ENCODE data around the gene CILP. TPM values are rescaled to one million over a fixed set of nuclear protein-coding genes. Genes with fewer than 3 reads are reported as not detected.

Gene CILP
- total and polyA plus RNA-seq, 2 of the 13 experiments (the other 11 are each of a cell fraction or from before 2014, with no cell fraction given), result 0.03 TPM; not detected in 1

DNA sequence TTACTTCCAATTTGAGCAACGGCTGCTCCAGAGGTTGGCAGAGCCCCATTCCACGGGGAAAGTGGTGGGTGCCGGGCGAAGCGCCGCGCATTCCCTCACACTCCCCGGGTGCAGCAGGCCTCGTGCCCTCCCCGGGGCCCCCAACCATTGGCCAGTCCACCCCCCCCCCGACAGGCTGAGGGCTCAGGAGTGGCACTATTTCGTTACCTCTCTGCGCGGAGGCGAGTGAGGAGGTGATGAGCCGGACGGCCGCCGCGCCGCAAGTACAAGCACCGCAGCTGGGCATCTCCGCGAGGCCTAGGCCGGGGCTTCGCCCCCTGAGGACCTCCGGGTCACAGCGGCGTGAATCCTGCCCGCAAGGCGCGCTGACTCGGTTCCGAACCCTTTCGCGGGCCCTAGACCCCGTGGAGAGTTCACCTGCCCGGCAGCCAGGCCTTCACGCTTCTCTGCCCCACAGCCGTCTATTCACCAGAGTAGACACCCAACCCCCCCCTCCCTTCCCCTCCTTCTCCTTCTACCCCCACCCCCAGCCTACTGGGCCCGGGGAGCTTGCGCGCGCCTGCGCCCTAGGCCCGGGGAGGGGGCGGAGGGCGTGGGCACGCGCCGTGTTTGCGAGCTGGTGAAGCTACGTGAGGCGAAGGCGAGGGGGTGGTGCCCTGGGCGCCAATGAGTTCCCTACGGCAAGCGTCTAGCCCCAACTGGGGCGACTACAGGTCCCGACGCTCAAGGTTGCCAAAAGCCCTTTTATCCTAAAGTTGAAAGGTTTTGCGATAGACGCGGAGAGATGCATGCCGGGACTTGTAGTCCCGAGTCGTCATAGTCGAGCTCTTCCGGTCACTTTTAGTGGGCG is 26.2 kb downstream of the CILP start, which contains the start of gene CLPX (continued):
- TF ChIP-seq, protein P1, sequence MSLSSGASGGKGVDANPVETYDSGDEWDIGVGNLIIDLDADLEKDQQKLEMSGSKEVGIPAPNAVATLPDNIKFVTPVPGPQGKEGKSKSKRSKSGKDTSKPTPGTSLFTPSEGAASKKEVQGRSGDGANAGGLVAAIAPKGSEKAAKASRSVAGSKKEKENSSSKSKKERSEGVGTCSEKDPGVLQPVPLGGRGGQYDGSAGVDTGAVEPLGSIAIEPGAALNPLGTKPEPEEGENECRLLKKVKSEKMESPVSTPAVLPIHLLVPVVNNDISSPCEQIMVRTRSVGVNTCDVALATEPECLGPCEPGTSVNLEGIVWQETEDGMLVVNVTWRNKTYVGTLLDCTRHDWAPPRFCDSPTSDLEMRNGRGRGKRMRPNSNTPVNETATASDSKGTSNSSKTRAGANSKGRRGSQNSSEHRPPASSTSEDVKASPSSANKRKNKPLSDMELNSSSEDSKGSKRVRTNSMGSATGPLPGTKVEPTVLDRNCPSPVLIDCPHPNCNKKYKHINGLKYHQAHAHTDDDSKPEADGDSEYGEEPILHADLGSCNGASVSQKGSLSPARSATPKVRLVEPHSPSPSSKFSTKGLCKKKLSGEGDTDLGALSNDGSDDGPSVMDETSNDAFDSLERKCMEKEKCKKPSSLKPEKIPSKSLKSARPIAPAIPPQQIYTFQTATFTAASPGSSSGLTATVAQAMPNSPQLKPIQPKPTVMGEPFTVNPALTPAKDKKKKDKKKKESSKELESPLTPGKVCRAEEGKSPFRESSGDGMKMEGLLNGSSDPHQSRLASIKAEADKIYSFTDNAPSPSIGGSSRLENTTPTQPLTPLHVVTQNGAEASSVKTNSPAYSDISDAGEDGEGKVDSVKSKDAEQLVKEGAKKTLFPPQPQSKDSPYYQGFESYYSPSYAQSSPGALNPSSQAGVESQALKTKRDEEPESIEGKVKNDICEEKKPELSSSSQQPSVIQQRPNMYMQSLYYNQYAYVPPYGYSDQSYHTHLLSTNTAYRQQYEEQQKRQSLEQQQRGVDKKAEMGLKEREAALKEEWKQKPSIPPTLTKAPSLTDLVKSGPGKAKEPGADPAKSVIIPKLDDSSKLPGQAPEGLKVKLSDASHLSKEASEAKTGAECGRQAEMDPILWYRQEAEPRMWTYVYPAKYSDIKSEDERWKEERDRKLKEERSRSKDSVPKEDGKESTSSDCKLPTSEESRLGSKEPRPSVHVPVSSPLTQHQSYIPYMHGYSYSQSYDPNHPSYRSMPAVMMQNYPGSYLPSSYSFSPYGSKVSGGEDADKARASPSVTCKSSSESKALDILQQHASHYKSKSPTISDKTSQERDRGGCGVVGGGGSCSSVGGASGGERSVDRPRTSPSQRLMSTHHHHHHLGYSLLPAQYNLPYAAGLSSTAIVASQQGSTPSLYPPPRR (CRISPR knock-in tag; IDR thresholded peaks at IDR 0.05; ENCODE audit: borderline replicate concordance), result no peak
- TF ChIP-seq ZNF547 (CRISPR knock-in tag; IDR thresholded peaks at IDR 0.05) (no peak; the same call in 1 of the 2 replicates), HBP1 (CRISPR knock-in tag; IDR thresholded peaks at IDR 0.05; ENCODE audit: low read depth) (no peak), PHB2 (IDR thresholded peaks at IDR 0.05; ENCODE audit: partially characterized antibody) (no peak), ZNF737 (CRISPR knock-in tag; IDR thresholded peaks at IDR 0.05; ENCODE audit: borderline replicate concordance) (no peak), ZNF766 (CRISPR knock-in tag; IDR thresholded peaks at IDR 0.05; ENCODE audit: borderline replicate concordance) (no peak), DDIT3 (CRISPR knock-in tag; IDR thresholded peaks at IDR 0.05) (no peak), ZNF18 (CRISPR knock-in tag; IDR thresholded peaks at IDR 0.05; ENCODE audit: insufficient replicate concordance) (no peak), ZNF205 (CRISPR knock-in tag; IDR thresholded peaks at IDR 0.05) (0 out of 2 replicates have a peak, but pooled peaks have one; percentile 18), DBP (CRISPR knock-in tag; IDR thresholded peaks at IDR 0.05; ENCODE audit: not compliant biosample characterization) (no peak)
- TF ChIP-seq, protein P2, sequence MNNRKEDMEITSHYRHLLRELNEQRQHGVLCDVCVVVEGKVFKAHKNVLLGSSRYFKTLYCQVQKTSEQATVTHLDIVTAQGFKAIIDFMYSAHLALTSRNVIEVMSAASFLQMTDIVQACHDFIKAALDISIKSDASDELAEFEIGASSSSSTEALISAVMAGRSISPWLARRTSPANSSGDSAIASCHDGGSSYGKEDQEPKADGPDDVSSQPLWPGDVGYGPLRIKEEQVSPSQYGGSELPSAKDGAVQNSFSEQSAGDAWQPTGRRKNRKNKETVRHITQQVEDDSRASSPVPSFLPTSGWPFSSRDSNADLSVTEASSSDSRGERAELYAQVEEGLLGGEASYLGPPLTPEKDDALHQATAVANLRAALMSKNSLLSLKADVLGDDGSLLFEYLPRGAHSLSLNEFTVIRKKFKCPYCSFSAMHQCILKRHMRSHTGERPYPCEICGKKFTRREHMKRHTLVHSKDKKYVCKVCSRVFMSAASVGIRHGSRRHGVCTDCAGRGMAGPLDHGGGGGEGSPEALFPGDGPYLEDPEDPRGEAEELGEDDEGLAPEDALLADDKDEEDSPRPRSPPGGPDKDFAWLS (CRISPR knock-in tag; IDR thresholded peaks at IDR 0.05; ENCODE audit: borderline replicate concordance), result no peak
- TF ChIP-seq, protein P3, sequence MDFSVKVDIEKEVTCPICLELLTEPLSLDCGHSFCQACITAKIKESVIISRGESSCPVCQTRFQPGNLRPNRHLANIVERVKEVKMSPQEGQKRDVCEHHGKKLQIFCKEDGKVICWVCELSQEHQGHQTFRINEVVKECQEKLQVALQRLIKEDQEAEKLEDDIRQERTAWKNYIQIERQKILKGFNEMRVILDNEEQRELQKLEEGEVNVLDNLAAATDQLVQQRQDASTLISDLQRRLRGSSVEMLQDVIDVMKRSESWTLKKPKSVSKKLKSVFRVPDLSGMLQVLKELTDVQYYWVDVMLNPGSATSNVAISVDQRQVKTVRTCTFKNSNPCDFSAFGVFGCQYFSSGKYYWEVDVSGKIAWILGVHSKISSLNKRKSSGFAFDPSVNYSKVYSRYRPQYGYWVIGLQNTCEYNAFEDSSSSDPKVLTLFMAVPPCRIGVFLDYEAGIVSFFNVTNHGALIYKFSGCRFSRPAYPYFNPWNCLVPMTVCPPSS (IDR thresholded peaks at IDR 0.05), result no peak
- TF ChIP-seq, protein P4, sequence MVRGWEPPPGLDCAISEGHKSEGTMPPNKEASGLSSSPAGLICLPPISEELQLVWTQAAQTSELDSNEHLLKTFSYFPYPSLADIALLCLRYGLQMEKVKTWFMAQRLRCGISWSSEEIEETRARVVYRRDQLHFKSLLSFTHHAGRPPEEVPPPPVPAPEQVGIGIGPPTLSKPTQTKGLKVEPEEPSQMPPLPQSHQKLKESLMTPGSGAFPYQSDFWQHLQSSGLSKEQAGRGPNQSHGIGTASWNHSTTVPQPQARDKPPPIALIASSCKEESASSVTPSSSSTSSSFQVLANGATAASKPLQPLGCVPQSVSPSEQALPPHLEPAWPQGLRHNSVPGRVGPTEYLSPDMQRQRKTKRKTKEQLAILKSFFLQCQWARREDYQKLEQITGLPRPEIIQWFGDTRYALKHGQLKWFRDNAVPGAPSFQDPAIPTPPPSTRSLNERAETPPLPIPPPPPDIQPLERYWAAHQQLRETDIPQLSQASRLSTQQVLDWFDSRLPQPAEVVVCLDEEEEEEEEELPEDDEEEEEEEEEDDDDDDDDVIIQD (CRISPR knock-in tag; IDR thresholded peaks at IDR 0.05; ENCODE audit: low read depth), result peak; percentile 42
